OCI-LY3 (cell line): ENCODE data around the gene ARFIP1.
"Not testable (repeated sequence)": the region's sequence is repeated elsewhere in the genome, so short reads cannot be mapped to it uniquely, and the experiment has no call there.

Experiments used
- H2AFZ ChIP-seq: fragments of 200-600, 300-600 bp; shearing (Covaris generic); 2 replicates; pipeline ENCODE4 v1.6.0; 2014; ENCODE audit warnings: antibody characterized with exemption, low read depth, low read length
- H3K27ac ChIP-seq: fragments of 200-600, 300-600 bp; sonication (generic); 2 replicates; pipeline ENCODE4 v1.5.1; 2014; ENCODE audit warnings: mild to moderate bottlenecking, low read length, moderate library complexity, mixed read lengths
- H3K27me3 ChIP-seq: fragments of 200-600, 300-600 bp; sonication (generic); 2 replicates; pipeline ENCODE4 v1.6.1; 2014; ENCODE audit warnings: low read depth, low read length, mixed read lengths
- H3K36me3 ChIP-seq: fragments of 200-600, 300-600 bp; sonication (generic); replicated peaks from 2 replicates; pipeline ENCODE3; 2014; ENCODE audit warnings: low read depth, low read length, mixed read lengths
- H3K4me1 ChIP-seq: fragments of 300-600, 200-600 bp; sonication (generic); 2 replicates; pipeline ENCODE4 v1.6.1; 2014; ENCODE audit warnings: low read length, mixed read lengths
- H3K4me2 ChIP-seq: fragments of 200-600, 300-600 bp; sonication (generic); 2 replicates; pipeline ENCODE4 v1.6.1; 2014; ENCODE audit warnings: low read length, mixed read lengths
- H3K4me3 ChIP-seq: fragments of 300-600, 200-600 bp; sonication (generic); 2 replicates; pipeline ENCODE4 v1.5.1; 2014; ENCODE audit warnings: antibody characterized with exemption, mild to moderate bottlenecking, low read length, moderate library complexity
- H3K79me2 ChIP-seq: fragments of 300-600, 200-600 bp; shearing (Covaris generic); 2 replicates; pipeline ENCODE4 v1.6.1; 2014; ENCODE audit warnings: mild to moderate bottlenecking, low read length, mixed read lengths
- H3K9ac ChIP-seq: fragments of 300-600, 200-600 bp; shearing (Covaris generic); 2 replicates; pipeline ENCODE4 v1.6.0; 2014; ENCODE audit warnings: mild to moderate bottlenecking, low read length, moderate library complexity
- H3K9me3 ChIP-seq: fragments of 200-600, 300-600 bp; shearing (Covaris generic); 2 replicates; pipeline ENCODE4 v1.6.1; 2014; ENCODE audit warnings: low read length, mixed read lengths; ENCODE audit not compliant: insufficient read depth
- H4K20me1 ChIP-seq: fragments of 200-600, 300-600 bp; sonication (generic); 2 replicates; pipeline ENCODE4 v1.6.1; 2016; ENCODE audit warnings: low read length, mixed read lengths; ENCODE audit not compliant: insufficient read depth
- CTCF ChIP-seq: fragments of 200-600, 300-600 bp; sonication (generic); IDR thresholded peaks from 2 replicates; pipeline ENCODE4 v1.5.1; 2014; ENCODE audit warnings: antibody characterized with exemption, low read length, low read depth
- EZH2phosphoT487 ChIP-seq: fragments of 200-600 bp; shearing (Covaris generic); IDR thresholded peaks from 2 replicates; pipeline ENCODE4 v1.6.1; 2018; ENCODE audit warnings: antibody characterized with exemption, mixed run types, low read depth

The ARFIP1 gene

GRCh38 chr4:152825336-152825735 is 45.6 kb downstream of the ARFIP1 start:
- Histone ChIP-seq H3K79me2 (no peaks in the 10 kb centered on the region), H3K27me3 (no peaks in the 10 kb centered on the region), H2AFZ (no peak overlapping the region), H4K20me1 (no peaks in the 10 kb centered on the region), H3K9me3 (no peaks in the 10 kb centered on the region), H3K4me3 (no peak overlapping the region), H3K27ac (no peak overlapping the region), H3K4me1 (no peaks in the 10 kb centered on the region), H3K9ac (no peak overlapping the region), H3K4me2 (no peak overlapping the region), H3K36me3 (no peaks in the 10 kb centered on the region)
- TF ChIP-seq CTCF = no peak
- TF ChIP-seq EZH2phosphoT487 = no peak

- H3K27me3 ChIP-seq = no peaks in the 10 kb centered on the region
- no peak overlapping the region for H3K4me2 ChIP-seq
- H3K36me3 ChIP-seq = peaks cover 7% of the 10 kb centered on the region
- TF ChIP-seq EZH2phosphoT487 (no peak), CTCF (no peak)
- no peaks in the 10 kb centered on the region for H3K4me1 ChIP-seq
- H3K27ac ChIP-seq = no peak overlapping the region
- no peaks in the 10 kb centered on the region for H4K20me1 ChIP-seq
- H3K9me3 ChIP-seq = no peaks in the 10 kb centered on the region
- H2AFZ ChIP-seq = no peak overlapping the region
- no peak overlapping the region for H3K4me3 ChIP-seq
- no peaks in the 10 kb centered on the region for H3K79me2 ChIP-seq
- no peak overlapping the region for H3K9ac ChIP-seq
These were observed 48.4 kb downstream of the ARFIP1 start for GRCh38 chr4:152828122-152828521.

- Histone ChIP-seq H4K20me1 (no peaks in the 10 kb centered on the region), H3K9ac (no peak overlapping the region)
- no peak for TF ChIP-seq EZH2phosphoT487
- TF ChIP-seq CTCF = no peak
These were observed 51.7 kb downstream of the ARFIP1 start for GRCh38 chr4:152831416-152831815.

GRCh38 chr4:152836936-152837335 is 57.2 kb downstream of the ARFIP1 start:
- Histone ChIP-seq H3K36me3 (peaks cover 18% of the 10 kb centered on the region), H3K4me1 (no peaks in the 10 kb centered on the region)

More at GRCh38 chr4:152831416-152831815, 51.7 kb downstream of the ARFIP1 start:
- Histone ChIP-seq H3K4me3 (no peak overlapping the region), H3K4me1 (no peaks in the 10 kb centered on the region), H3K4me2 (no peak overlapping the region), H3K9me3 (no peaks in the 10 kb centered on the region), H3K27me3 (no peaks in the 10 kb centered on the region), H2AFZ (no peak overlapping the region), H3K36me3 (peaks cover 16% of the 10 kb centered on the region), H3K79me2 (no peaks in the 10 kb centered on the region), H3K27ac (no peak overlapping the region)

GRCh38 chr4:152839729-152840128 is 60.0 kb downstream of the ARFIP1 start:
- H3K9ac ChIP-seq, H3K36me3 ChIP-seq, H3K27ac ChIP-seq, H3K27me3 ChIP-seq, H3K4me3 ChIP-seq, H3K79me2 ChIP-seq, H3K9me3 ChIP-seq, H2AFZ ChIP-seq, H4K20me1 ChIP-seq, H3K4me2 ChIP-seq, H3K4me1 ChIP-seq: not testable (repeated sequence)

More at GRCh38 chr4:152836936-152837335, 57.2 kb downstream of the ARFIP1 start:
- Histone ChIP-seq H3K27ac (no peak overlapping the region), H4K20me1 (no peaks in the 10 kb centered on the region), H2AFZ (no peak overlapping the region), H3K27me3 (no peaks in the 10 kb centered on the region), H3K4me2 (no peak overlapping the region), H3K9ac (no peak overlapping the region), H3K9me3 (no peaks in the 10 kb centered on the region; the same call in 1 of the 2 replicates), H3K4me3 (no peak overlapping the region), H3K79me2 (no peaks in the 10 kb centered on the region)
- TF ChIP-seq CTCF (no peak), EZH2phosphoT487 (no peak)
